ENCODE results near the gene MACROD2.

The MACROD2 gene

GRCh38 chr20:15616626-15617025, 1621.3 kb downstream of the MACROD2 start:
- no peak overlapping the region for H3K27ac ChIP-seq
- TF ChIP-seq CTCF (IDR thresholded peaks at IDR 0.05), result no peak
- H3K27me3 ChIP-seq, result no peaks in the 10 kb centered on the region
- H3K4me1 ChIP-seq (ENCODE audit: control insufficient read depth in 1 of 2, insufficient read depth in 1 of 2, low read depth in 1 of 2, low read length in 1 of 2), result no peaks in the 10 kb centered on the region
- H3K36me3 ChIP-seq, result no peaks in the 10 kb centered on the region
- no peaks in the 10 kb centered on the region for H3K9me3 ChIP-seq
- H3K4me3 ChIP-seq (ENCODE audit: low read depth in 1 of 2, low read length in 1 of 2), result no peak overlapping the region

DNA sequence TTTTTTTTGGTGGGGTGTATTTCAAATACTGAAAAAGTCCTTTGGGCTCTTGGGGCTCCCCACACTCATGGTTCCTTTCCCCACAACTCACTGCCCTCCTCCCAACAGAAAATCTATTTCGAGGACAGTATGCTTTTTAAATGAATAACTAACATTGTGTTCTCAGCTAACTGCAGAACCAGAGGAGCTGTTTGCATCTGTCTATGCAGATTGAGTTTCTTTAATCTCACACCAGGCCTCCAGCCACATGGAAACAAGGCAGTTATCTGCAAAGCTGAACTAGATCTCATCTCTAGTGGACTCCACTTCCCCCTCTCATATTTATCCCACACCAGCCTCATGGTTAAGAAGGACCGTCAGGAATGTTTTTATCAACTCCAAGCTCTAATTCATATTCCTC, 1622.8 kb downstream of the MACROD2 start:
- no peak for TF ChIP-seq CTCF (IDR thresholded peaks at IDR 0.05)
- Histone ChIP-seq H3K9me3 (no peaks in the 10 kb centered on the region), H3K4me1 (ENCODE audit: control insufficient read depth in 1 of 2, insufficient read depth in 1 of 2, low read depth in 1 of 2, low read length in 1 of 2) (no peaks in the 10 kb centered on the region), H3K27me3 (no peaks in the 10 kb centered on the region), H3K4me3 (ENCODE audit: low read depth in 1 of 2, low read length in 1 of 2) (no peak overlapping the region), H3K36me3 (no peaks in the 10 kb centered on the region), H3K27ac (no peak overlapping the region)

DNA sequence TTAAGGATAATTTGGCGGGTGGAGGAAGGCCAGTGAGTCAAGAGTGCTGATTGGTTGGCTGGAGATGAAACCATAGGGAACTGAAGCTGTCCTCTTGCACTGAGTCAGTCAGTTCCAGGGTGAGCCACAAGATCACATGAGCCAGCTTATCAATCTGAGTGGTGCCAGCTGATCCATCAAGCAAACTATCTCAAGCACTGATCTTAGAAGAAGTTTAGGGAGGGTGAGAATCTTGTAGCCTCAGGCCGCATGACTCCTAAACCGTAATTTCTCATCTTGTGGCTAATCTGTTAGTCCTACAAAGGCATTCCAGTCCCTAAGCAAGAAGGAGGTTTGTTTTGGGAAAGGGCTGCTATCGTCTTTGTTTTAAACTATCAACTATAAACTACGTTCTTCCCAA, 1623.6 kb downstream of the MACROD2 start:
- no peak overlapping the region for H3K4me3 ChIP-seq (ENCODE audit: low read depth in 1 of 2, low read length in 1 of 2)
- H3K36me3 ChIP-seq, result no peaks in the 10 kb centered on the region
- no peak overlapping the region for H3K27ac ChIP-seq
- H3K4me1 ChIP-seq (ENCODE audit: control insufficient read depth in 1 of 2, insufficient read depth in 1 of 2, low read depth in 1 of 2, low read length in 1 of 2), result no peaks in the 10 kb centered on the region
- H3K27me3 ChIP-seq, result no peaks in the 10 kb centered on the region
- TF ChIP-seq CTCF (IDR thresholded peaks at IDR 0.05), result no peak
- H3K9me3 ChIP-seq, result no peaks in the 10 kb centered on the region

GRCh38 chr20:15619341-15619740, 1624.0 kb downstream of the MACROD2 start:
- Histone ChIP-seq H3K4me3 (ENCODE audit: low read depth in 1 of 2, low read length in 1 of 2) (no peak overlapping the region), H3K9me3 (no peaks in the 10 kb centered on the region), H3K36me3 (no peaks in the 10 kb centered on the region), H3K27ac (no peak overlapping the region), H3K27me3 (no peaks in the 10 kb centered on the region), H3K4me1 (ENCODE audit: control insufficient read depth in 1 of 2, insufficient read depth in 1 of 2, low read depth in 1 of 2, low read length in 1 of 2) (no peaks in the 10 kb centered on the region)
- TF ChIP-seq CTCF (IDR thresholded peaks at IDR 0.05), result no peak

GRCh38 chr20:15619816-15620215, 1624.5 kb downstream of the MACROD2 start:
- no peak for TF ChIP-seq CTCF (IDR thresholded peaks at IDR 0.05)
- Histone ChIP-seq H3K4me1 (ENCODE audit: control insufficient read depth in 1 of 2, insufficient read depth in 1 of 2, low read depth in 1 of 2, low read length in 1 of 2) (no peaks in the 10 kb centered on the region), H3K36me3 (no peaks in the 10 kb centered on the region), H3K9me3 (no peaks in the 10 kb centered on the region), H3K4me3 (ENCODE audit: low read depth in 1 of 2, low read length in 1 of 2) (no peak overlapping the region), H3K27me3 (no peaks in the 10 kb centered on the region), H3K27ac (no peak overlapping the region)

GRCh38 chr20:15622368-15622767, 1627.1 kb downstream of the MACROD2 start:
- no peak overlapping the region for H3K4me3 ChIP-seq (ENCODE audit: low read depth in 1 of 2, low read length in 1 of 2)
- no peaks in the 10 kb centered on the region for H3K27me3 ChIP-seq
- no peak overlapping the region for H3K27ac ChIP-seq
- TF ChIP-seq CTCF (IDR thresholded peaks at IDR 0.05), result no peak
- H3K9me3 ChIP-seq, result no peaks in the 10 kb centered on the region
- no peaks in the 10 kb centered on the region for H3K4me1 ChIP-seq (ENCODE audit: control insufficient read depth in 1 of 2, insufficient read depth in 1 of 2, low read depth in 1 of 2, low read length in 1 of 2)
- H3K36me3 ChIP-seq, result no peaks in the 10 kb centered on the region
